DLD1 (cell line): ENCODE measurements around the gene TAS2R42.

Source experiments
- in situ Hi-C: cut with HindIII; loops from 2 replicates; pipeline ENCODE4 v1.10.0; 2017; ENCODE audit warnings: low sequenced_read_pairs

TAS2R42 gene, protein sequence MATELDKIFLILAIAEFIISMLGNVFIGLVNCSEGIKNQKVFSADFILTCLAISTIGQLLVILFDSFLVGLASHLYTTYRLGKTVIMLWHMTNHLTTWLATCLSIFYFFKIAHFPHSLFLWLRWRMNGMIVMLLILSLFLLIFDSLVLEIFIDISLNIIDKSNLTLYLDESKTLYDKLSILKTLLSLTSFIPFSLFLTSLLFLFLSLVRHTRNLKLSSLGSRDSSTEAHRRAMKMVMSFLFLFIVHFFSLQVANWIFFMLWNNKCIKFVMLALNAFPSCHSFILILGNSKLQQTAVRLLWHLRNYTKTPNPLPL

GRCh38 chr12:11186837-11187236 is at the start of gene TAS2R42:
TAS2R42 (minus strand) TSS chr12:11186937; CDS start chr12:11186937, 0 bp downstream.
- in situ Hi-C loops, result no loop called here

DNA sequence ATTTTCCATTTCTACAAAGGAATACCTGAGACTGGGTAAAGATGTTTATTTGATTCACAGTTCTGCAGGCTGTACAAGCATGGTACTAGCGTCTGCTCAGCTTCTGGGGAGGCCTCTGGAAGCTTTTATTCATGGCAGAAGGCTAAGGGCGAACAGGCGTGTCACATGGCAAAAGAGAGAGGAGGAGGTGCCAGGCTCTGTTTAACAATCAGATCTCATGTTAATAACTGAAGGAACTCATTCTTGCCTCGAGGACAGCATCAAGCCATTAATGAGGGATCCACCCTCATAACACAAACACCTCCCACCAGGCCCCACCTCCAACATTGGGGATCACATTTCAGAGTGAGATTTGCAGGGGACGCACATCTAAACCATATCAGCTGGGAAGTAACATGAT is 46.8 kb upstream of the TAS2R42 start:
- in situ Hi-C loops, result no loop called here

GRCh38 chr12:11228296-11228879 is 41.7 kb upstream of the TAS2R42 start:
- in situ Hi-C loops, result no loop called here

DNA sequence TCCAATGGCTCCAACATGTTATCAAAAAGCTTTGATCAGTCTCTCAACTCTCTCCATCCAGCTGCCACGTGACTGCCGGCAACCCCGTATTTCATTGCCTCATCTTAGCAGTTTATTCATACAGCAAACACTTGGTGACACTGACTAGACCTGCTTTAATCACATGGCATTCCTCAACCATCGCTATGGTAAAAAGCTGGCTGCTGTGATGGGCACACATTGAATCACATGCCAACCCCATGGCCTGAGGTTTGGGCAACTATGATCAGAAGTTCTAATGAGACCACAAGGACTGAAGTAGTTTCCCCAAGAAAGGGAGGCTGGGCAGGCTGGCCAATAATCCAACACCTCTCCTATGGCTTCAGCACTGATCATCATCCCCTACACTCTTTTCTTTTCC is 40.6 kb upstream of the TAS2R42 start:
- in situ Hi-C loops, result no loop called here

DNA sequence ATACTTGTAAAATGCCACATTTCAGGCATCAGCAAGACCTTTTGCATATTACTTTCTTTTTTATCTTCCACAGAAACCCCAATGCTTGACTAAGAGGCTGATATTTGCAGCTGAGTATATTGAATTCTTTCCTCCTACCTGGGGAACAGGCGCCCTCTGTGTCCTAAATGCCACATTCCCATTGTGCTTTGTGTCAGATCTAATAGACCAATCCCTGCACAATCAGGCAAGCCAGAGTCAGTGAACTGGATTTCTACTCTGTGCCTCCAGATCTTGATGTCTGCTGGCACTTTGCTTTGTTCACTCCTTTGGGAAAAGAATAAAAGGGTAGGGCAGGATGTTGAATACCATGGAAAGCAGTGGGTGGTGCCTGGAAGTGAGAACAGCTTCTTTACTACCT is 22.4 kb upstream of the TAS2R42 start:
- in situ Hi-C loops, result no loop called here

DNA sequence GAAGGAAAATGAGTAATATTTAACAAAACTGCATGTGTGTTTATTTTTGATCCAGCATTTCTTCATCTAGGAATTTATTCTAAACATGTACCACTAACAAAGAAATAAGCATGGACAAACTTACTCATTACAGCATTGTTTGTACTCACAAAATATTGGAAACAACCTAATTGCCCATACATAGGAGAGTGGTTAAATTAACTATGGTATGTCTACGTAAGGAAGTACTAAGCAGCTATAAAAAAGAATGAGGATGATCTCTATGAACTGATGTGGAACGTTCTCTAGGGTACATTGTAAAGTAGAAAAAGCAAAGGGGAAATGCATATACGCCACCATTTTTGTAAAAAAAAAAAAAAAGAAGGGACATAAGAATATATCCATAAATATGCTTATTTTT is 17.4 kb upstream of the TAS2R42 start:
- in situ Hi-C loops, result no loop called here

DNA sequence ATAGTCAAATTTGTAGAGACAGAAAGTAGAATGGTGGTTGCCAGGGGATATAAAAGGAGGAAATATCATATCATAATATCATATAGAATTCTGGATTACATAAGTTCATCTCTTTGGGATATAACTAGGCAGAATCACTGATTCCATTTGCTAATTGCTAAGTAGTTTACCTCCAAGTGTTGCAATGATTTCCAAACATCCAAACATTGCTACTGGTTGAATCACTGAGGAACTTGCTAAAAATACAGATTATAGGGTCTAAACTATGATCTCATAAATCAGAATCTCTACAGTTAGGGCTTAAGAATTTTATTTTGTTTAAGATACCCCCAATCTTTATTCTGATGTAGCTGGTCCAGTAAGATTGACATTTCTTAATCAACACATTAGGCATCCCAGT is 16.1 kb upstream of the TAS2R42 start:
- in situ Hi-C loops, result no loop called here

- in situ Hi-C loops, result no loop called here
Observed at GRCh38 chr12:11183011-11183410, 3.7 kb downstream of the TAS2R42 start.

DNA sequence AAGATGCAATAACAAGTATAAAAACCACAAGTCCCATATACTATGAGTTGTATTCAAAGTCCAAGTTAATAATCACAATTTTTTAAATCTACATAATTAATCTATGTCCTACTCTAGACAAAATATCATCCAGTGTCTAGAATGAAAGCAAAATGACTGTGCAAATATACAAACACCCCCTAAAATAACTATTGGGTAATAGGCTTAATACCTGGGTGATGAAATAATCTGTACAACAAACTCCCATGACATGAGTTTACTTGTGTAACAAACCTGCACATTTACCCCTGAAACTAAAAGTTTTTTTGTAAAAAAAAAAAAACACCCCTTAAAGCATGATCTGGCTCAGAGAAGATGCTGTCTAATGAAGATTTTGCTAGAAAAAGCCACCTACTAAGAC is 4.2 kb downstream of the TAS2R42 start:
- in situ Hi-C loops, result no loop called here

GRCh38 chr12:11178250-11178649 is 8.5 kb downstream of the TAS2R42 start:
- in situ Hi-C loops, result no loop called here

DNA sequence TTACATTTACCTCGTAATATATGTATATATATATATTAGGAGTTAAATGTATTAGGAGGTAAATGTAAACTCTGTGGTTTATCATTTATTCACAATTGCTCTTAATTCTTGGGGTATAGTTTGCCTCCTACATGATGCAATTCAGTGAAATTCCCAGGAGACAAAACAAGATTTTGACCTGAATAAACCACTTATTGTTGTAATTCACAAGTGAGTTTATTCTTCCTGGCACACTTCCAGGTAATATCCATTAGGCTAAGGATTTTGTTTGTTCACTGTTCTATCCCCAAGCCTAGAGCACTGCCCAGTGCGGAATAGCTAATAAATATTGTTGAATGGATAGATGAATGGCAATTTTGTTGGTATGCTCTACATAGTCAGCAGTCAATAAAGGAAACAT is 12.7 kb downstream of the TAS2R42 start:
- in situ Hi-C loops, result no loop called here

- in situ Hi-C loops, result no loop called here
Observed at GRCh38 chr12:11171969-11172675, 14.6 kb downstream of the TAS2R42 start.

DNA sequence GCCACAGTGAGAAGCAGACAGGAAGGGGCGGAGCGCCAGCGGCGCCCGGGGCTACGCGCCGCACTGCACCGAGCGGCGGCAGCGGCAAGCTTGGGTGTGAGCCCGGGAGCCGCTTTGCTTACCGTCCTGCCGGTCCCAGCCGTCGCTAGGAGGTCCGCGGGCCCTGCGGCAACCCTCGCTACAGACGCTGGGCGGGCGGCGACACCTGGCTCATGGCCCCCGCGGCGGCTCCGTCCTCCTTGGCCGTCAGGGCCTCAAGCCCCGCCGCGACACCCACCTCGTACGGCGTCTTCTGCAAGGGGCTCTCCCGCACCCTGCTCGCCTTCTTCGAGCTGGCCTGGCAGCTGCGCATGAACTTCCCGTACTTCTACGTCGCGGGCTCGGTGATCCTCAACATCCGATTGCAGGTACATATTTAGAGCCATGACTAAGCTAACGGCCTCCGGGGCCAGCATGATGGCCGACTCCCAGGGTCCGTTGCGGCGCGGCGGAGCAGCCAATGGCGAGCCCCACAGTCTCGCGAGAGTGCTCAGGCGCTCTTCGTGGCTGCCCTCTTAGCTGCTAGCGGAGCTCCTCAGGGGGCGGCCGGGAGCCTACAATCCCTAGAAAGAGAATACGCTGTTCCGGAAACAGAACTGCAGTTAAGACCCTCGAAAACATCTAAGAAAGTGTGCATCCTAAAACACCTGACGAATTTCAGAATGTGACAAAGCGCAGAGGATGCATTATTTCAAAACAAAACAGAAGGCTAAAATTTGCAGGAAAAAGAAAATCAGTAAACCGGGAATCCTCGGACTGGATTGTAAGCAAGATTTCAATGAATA is 15.4 kb downstream of the TAS2R42 start, which contains the start of gene SMIM10L1:
SMIM10L1 (plus strand) TSS at position 50 of the 824 bp plus-strand sequence; CDS start at position 213, 163 bp downstream.
- in situ Hi-C loops, result no loop called here

GRCh38 chr12:11170810-11171144 is 16.0 kb downstream of the TAS2R42 start:
- in situ Hi-C loops, result no loop called here

DNA sequence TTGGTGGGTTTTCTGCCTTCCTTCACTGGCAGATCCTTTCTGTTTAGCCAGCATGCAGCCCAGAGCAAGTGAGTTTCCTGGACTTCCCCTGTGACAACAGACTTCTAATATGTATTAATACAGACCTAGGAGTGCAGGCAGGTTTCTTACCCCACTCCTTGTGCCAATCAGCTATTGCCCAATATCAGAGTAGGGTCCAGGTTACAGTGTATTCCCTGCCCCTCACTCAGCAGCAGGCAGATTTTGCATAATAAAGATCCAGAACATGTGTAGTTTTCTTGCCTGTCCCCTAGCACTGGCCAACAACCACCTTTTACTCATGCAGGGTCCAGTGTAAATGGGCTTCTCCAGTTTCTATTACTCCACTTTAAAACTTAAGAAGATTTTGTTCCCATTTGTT is 20.4 kb downstream of the TAS2R42 start:
- in situ Hi-C loops, result no loop called here

DNA sequence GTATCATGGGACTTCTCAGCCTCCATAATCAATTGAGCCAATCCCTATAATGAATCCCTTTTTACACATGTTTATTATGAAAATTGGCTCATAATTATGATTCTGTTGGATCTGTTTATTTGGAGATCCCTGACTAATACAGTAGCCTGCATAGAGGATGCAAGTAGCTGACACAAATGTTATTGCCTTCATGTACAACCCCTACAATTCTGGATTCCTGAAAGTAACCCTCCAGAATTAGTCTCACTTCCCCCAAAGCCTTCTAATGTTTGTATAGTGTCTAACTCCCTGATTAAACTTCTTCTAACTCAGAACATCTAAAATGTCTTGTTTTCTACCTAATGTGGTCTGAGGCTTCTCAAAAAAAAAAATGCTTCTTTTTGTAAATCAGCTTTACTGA is 22.4 kb downstream of the TAS2R42 start:
- in situ Hi-C loops, result no loop called here

GRCh38 chr12:11162502-11162901 is 24.2 kb downstream of the TAS2R42 start:
- in situ Hi-C loops, result no loop called here

DNA sequence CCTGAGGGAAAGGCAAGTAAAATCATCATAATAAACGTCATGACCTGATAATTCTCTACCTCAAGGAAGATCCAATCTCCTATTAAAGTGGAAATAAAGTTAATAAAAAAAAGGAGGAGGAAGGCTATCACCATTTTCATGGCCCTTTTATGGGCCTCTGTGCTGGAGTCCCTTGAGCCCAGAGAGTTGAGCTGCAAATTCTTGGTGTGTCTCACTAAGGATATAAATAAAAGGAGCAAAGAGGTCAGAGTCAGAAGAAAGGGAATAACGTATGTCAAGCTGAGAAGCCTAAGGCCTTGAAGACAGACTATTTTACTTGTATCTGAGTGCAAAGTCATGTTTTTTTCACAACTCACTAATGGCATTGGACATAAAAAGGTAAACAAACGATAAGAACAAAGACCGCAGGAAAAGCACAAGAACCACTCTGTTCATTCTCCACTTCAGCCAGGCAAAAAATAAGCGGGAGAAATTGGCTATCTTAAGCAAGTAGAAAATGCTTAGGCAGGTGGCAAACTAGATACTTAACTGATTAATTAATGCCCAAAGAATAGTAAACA is 27.8 kb downstream of the TAS2R42 start:
- in situ Hi-C loops, result no loop called here

DNA sequence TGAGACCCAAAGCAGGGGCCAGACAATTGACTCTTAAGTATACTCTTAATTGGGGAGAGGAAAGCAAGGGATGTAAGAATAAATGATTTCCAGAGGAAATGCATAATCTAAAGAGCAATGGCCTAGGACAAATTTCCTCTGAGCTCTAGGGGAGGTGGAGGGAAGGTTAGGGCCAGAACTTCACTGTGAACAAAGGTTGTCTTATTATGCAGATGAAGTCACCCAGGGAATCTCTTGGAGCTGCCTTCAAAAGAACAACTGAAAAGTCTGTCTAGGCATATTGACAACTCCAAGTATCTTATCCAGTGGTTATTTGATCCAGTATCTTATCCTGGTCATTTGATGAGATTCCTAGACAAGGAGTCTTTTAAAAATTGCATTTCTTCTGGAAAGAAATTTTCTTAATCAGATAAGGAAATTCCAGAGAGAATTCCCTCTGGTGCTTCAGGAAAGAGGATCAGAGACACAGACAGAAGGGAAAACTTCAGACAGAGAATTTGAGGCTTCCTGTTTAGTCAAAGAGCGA is 32.3 kb downstream of the TAS2R42 start:
- in situ Hi-C loops, result no loop called here

DNA sequence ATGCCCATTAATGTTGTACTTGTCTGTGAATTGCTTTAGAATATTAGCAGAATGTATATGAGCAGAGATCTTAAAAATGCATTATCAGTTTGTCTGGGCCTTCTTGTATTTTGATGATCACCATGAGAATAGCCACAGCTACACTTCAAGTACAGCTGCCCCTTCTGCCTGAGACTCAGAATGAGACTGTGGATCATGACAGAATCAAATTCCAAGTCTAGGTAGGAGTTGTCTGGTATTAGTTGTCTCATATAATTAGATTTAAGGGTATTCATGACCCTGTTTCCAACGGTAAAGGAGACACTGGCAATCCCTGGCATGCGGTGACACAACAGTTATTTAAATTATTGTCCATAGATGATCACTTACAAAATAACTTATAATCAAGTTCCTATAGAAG is 34.0 kb downstream of the TAS2R42 start:
- in situ Hi-C loops, result no loop called here

- in situ Hi-C loops, result no loop called here
Observed at GRCh38 chr12:11150832-11151231, 35.9 kb downstream of the TAS2R42 start.
